OCI-M2 (cell line): ENCODE measurements around the gene CPT1A.

Source experiments
- DNase-seq: peaks from one replicate; lab custom pipeline; 2025; ENCODE audit not compliant: unreplicated experiment; lab: John Stamatoyannopoulos, UW

CPT1A gene

GRCh38 chr11:68854273-68854958 lies 12.7 kb upstream of the CPT1A start:
- no peak for DNase-seq

GRCh38 chr11:68852628-68853027 lies 10.9 kb upstream of the CPT1A start:
- no peak for DNase-seq

GRCh38 chr11:68848429-68848828 lies 6.7 kb upstream of the CPT1A start:
- DNase-seq = no peak

GRCh38 chr11:68847395-68847794 lies 5.7 kb upstream of the CPT1A start:
- DNase-seq = no peak

- no peak for DNase-seq
These were observed 3.8 kb upstream of the CPT1A start for GRCh38 chr11:68845351-68846002.

GRCh38 chr11:68844801-68845200 lies 3.1 kb upstream of the CPT1A start:
- no peak for DNase-seq

GRCh38 chr11:68844376-68844775 lies 2.7 kb upstream of the CPT1A start:
- DNase-seq = no peak

GRCh38 chr11:68843703-68844312 lies 2.1 kb upstream of the CPT1A start:
- no peak for DNase-seq

GRCh38 chr11:68843052-68843561 lies 1.4 kb upstream of the CPT1A start:
- DNase-seq = no peak

GRCh38 chr11:68842427-68843051 lies 823 bp upstream of the CPT1A start:
- DNase-seq = no peak

GRCh38 chr11:68840661-68841653 lies 759 bp downstream of the CPT1A start:
- DNase-seq = no peak

GRCh38 chr11:68839911-68840641 lies 1.6 kb downstream of the CPT1A start:
- no peak for DNase-seq

GRCh38 chr11:68839054-68839865 lies 2.5 kb downstream of the CPT1A start:
- peak; percentile 64 for DNase-seq

GRCh38 chr11:68838572-68838964 lies 3.1 kb downstream of the CPT1A start:
- DNase-seq = no peak

GRCh38 chr11:68837583-68838571 lies 3.8 kb downstream of the CPT1A start:
- DNase-seq = no peak

- no peak for DNase-seq
These were observed 6.0 kb downstream of the CPT1A start for GRCh38 chr11:68835749-68836148.

GRCh38 chr11:68835328-68835727 lies 6.4 kb downstream of the CPT1A start:
- DNase-seq = no peak
